Upper lobe of right lung (tissue), 1 donor: ENCODE measurements around the gene EDAR. TPM values are rescaled to one million over a fixed set of nuclear protein-coding genes. Genes with fewer than 3 reads are reported as not detected.

Source experiments
- ATAC-seq: fragments of 200-7000 bp; cut with Tn5 transposase; one replicate; pipeline ENCODE4 v1.9.1; 2020; ENCODE audit warnings: mild to moderate bottlenecking, moderate library complexity
- DNase-seq: peaks from one replicate; pipeline ENCODE4 v3.0.0-alpha.2; 2020
- H3K27ac ChIP-seq: fragments of 200-600 bp; one replicate; pipeline ENCODE4 v1.8.0; 2022
- H3K27me3 ChIP-seq: fragments of 200-600 bp; one replicate; pipeline ENCODE4 v1.8.0; 2022; ENCODE audit warnings: mild to moderate bottlenecking
- H3K36me3 ChIP-seq: fragments of 200-600 bp; one replicate; pipeline ENCODE4 v1.8.0; 2022
- H3K4me1 ChIP-seq: fragments of 200-600 bp; one replicate; pipeline ENCODE4 v1.8.0; 2022
- H3K4me3 ChIP-seq: fragments of 200-600 bp; one replicate; pipeline ENCODE4 v1.8.0; 2022; ENCODE audit warnings: mild to moderate bottlenecking
- H3K9me3 ChIP-seq: fragments of 200-600 bp; one replicate; pipeline ENCODE4 v1.8.0; 2022
- intact Hi-C: fragments of 100-400 bp; cut with DNase I; formaldehyde crosslinking; loops from one replicate; pipeline ENCODE4 v1.11.0; 2022
- total RNA-seq: library from RNA; stranded (reverse); fragmentation: NEBNext Ultra II Directional; extraction: Animal tissue kit (Norgen Biotek cat#: 25700); gene quantifications from one replicate; pipeline ENCODE4 v1.2.1, GENCODE V29; 2021
- TF ChIP-seq, protein P1 (sequence below): fragments of 200-600 bp; IDR thresholded peaks from one replicate; pipeline ENCODE4 v1.8.0; 2022; ENCODE audit warnings: antibody characterized with exemption
- donor health status: DM: no; HTN: yes; CAD: no; lungs with severe emphysema.

EDAR gene
- total RNA-seq, 1 donor from 2014 or later, result 0.20 TPM

DNA sequence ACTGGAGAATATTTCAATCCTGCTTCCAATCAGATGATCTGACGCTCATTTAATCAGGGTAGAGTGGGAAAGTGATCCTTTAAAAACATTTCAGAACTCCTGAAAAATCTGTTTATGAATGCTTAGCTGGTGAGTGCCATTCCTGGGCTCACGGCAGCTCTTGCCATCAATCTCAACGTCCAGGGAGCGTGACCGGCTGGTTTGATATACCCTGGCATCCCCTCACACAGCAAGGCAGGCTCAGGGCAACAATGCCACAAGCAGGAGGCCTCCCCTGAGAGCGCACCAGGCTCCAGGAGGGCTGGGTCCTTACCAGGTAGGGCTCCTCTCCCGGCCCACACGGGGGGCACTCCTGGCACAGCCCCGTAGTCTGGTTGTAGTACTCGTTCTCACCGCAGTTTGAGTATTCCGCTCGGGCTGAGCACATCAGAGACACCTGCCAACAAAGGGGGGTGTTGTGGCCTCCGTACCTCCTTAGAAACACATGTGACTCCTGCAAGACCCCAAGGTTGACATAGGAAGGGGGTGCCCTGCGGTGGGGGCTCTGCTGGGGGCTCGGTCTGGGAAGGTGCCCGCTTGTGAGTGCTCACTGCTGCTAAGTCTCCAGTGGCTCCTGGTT is 59.1 kb downstream of the EDAR start:
- no peak for ATAC-seq
- Histone ChIP-seq H3K9me3 (no peaks in the 10 kb centered on the region), H3K4me1 (no peaks in the 10 kb centered on the region), H3K27ac (no peak overlapping the region), H3K36me3 (no peaks in the 10 kb centered on the region), H3K4me3 (no peak overlapping the region), H3K27me3 (peaks cover 5% of the 10 kb centered on the region)
- DNase-seq, result no peak
- TF ChIP-seq, protein P1, sequence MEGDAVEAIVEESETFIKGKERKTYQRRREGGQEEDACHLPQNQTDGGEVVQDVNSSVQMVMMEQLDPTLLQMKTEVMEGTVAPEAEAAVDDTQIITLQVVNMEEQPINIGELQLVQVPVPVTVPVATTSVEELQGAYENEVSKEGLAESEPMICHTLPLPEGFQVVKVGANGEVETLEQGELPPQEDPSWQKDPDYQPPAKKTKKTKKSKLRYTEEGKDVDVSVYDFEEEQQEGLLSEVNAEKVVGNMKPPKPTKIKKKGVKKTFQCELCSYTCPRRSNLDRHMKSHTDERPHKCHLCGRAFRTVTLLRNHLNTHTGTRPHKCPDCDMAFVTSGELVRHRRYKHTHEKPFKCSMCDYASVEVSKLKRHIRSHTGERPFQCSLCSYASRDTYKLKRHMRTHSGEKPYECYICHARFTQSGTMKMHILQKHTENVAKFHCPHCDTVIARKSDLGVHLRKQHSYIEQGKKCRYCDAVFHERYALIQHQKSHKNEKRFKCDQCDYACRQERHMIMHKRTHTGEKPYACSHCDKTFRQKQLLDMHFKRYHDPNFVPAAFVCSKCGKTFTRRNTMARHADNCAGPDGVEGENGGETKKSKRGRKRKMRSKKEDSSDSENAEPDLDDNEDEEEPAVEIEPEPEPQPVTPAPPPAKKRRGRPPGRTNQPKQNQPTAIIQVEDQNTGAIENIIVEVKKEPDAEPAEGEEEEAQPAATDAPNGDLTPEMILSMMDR, result no peak
- intact Hi-C loops, result no loop called here

DNA sequence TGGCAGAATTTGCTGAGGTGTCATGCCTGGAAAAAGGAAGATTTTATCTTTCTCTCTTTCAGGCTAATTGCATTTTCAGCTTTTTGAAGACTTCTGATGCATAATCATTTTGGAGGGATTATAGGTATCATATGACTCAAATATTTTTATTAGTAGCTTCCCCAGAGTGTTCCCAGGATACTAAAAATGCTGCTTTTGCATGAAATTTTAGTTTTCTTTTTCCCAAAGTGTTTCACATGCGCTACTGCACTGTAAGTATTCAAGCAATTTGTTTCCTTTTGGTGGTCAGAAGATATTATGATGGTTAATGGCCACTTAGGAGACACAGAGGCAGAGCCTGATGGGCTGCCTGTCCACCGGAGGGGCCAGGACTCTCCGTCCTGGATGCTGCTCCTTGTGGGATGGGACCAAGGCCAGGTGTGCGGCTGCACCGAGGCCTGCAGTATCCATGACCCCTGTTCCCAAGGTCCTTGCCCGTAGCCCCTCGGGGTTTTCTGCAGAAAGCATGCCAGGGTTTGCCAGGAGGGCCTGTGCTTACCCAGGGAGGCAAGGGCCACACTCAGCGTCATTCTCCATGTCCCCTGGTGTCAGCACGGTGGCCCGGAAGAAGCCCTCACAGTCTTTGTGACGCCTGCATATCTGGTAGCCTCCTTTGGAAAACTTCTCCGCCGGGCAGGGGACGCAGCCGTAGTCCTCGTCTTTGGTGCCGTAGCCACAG is 60.2 kb downstream of the EDAR start:
- TF ChIP-seq, protein P1, result no peak
- ATAC-seq (no peak), DNase-seq (no peak)
- Histone ChIP-seq H3K9me3 (no peaks in the 10 kb centered on the region), H3K27ac (no peak overlapping the region), H3K36me3 (no peaks in the 10 kb centered on the region), H3K27me3 (peaks cover 5% of the 10 kb centered on the region), H3K4me3 (no peak overlapping the region), H3K4me1 (no peaks in the 10 kb centered on the region)
- intact Hi-C loops, result no loop called here

DNA sequence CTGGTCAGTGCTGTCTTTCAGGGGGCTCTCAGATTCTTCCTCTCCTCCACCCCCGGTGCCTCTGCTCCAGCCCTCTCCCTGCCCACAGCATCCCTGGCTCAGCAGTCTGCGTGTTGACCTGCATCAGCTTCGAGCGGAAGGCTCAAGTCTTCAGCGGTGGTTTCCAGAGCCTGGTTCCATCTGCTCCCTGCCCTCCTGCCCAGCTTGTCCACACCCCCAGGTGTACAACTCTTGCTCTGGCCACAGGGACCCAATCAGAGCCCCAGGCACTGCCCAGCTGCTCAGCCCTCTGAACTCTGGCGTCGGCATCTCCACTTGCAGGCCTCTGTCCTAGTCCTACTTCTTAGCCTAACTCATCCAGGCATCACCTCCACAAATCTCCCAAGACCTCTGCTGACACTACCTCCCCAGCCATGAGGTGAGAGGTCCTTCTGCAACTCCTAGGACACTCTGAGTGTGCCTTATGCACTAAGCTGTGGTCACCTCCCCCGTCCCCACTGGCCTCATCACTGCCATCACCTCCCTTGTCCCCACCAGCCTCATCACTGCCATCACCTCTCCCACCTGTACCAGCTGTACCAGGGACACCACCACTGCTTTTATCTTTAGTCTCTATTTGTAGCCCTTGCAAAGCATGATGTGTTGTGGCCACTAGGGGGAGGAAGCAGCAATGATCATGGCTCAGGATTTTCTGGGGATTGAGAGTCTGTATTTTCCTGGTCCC is 60.9 kb downstream of the EDAR start:
- no peaks in the 10 kb centered on the region for H3K4me1 ChIP-seq
- no peak overlapping the region for H3K27ac ChIP-seq
- no peak for DNase-seq
- peaks cover 5% of the 10 kb centered on the region for H3K27me3 ChIP-seq
- H3K9me3 ChIP-seq, result no peaks in the 10 kb centered on the region
- peak; percentile 55 for ATAC-seq
- no peaks in the 10 kb centered on the region for H3K36me3 ChIP-seq
- H3K4me3 ChIP-seq, result no peak overlapping the region
- intact Hi-C loops, result no loop called here
- TF ChIP-seq, protein P1, result peak; percentile 73

DNA sequence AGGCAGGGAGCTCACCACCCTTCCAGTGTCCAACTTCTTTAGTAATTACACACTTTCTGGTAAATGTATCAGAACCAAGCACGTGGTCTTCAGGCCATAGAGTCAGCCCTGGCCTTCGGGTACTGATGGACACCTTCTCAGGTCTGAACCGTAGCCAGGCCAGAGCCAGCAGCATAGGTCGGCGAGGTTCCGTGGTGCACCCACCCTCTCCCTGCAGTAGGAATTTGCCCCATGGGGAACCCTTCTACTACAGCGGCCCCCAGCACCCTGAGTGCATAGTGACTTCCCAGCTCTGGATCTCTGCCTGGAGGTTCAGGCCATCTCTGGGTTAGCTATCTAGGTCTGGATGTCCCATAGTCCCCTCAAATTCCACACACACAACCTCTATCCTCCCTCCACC is 61.6 kb downstream of the EDAR start:
- no peaks in the 10 kb centered on the region for H3K36me3 ChIP-seq

DNA sequence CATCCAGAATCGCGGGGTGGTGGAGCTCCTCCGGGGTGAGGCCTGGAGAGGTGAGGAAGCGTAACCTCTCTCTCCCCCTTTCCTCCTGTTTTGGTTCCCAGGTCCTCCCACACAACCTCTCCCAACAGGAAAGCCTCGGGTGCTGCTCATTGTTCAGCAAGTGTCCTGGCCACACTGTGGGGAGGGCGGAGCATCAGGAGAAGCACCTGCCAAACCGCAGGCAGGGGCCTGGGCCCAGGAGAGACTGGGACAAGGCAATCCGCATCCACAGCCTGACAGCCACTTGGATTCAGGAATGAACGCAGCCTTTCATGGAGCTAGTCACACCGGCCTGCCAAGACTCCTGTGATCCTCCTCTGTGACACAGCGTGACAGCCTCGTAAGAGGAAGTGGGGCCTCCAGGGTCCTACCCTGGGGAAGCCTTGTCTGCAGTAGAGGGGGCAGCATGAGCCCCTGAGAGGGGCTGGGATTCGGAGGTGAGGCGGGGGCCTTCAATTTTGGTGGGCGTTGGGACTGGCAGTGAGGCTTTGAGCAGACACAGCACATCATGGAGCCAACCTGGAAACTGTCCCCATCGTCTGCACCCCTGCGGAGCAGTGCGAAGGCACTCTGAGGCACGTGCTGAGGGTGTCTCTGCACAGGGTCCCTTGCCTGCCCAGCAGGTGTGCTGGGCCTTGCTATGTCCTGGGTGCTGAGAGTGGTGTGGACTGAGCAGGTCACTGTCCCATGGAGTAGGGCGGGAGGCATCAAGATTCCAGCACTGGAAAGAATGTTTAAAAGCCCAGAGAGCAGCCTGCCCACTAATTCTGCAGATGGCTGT is 62.2 kb downstream of the EDAR start:
- no peak overlapping the region for H3K27ac ChIP-seq
- no peaks in the 10 kb centered on the region for H3K9me3 ChIP-seq
- H3K4me1 ChIP-seq, result no peaks in the 10 kb centered on the region
- no peak for ATAC-seq
- intact Hi-C loops, result no loop called here
- H3K36me3 ChIP-seq, result no peaks in the 10 kb centered on the region
- TF ChIP-seq, protein P1, result no peak
- no peak overlapping the region for H3K4me3 ChIP-seq
- peaks cover 5% of the 10 kb centered on the region for H3K27me3 ChIP-seq
- DNase-seq, result no peak

More for the DNA sequence above, 61.6 kb downstream of the EDAR start:
- intact Hi-C loops, result no loop called here
- H3K4me3 ChIP-seq, result no peak overlapping the region
- TF ChIP-seq, protein P1, result no peak
- H3K4me1 ChIP-seq, result no peaks in the 10 kb centered on the region
- peaks cover 5% of the 10 kb centered on the region for H3K27me3 ChIP-seq
- ATAC-seq, result no peak
- H3K27ac ChIP-seq, result no peak overlapping the region
- no peaks in the 10 kb centered on the region for H3K9me3 ChIP-seq
- DNase-seq, result no peak
